ENCODE data around the gene ALDH1L1.

DNA sequence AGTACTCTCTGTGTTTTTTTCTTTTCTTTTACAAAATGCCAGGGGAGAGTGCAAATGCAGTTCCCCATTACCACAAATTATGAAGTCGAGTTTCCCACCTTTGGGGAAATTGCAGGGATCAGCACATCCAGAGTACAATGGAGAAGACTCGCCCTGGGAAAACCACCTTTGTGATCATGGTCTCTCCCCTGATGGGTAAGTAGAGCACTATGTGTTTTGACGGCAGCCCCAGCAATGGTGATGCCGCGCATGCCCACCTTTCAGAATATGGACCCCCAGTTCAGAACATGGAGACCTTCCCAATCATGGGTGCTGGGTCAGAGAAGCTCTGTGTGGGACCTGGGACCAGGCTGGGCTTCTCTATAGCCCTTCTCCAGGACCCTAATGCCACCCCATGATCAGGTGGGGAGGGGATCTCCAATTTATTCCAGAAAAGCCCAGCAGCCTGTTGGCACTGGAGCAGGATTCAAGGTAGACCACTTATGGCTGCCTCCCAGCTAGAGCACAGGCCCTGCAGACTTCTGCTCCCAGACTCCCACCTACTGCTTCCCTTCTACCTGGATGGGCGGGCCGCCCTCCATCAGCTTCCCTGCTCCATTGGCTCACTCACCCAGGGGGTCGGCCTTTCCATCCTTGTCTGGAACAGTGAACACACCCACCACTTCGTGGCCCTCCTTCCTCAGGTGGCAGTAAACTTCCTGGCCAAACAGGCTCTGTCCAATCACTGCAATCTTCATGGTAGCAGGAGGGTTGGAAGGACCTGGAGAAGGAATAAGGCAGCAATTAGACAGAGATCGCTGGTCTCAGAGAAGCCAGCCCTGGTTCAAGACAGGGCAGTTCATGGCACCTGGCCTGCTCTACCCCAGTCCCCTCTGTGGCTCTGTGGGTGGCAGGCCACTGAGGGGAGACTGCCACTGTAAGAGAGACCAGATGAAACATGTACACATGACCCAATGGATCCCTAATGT, 19.9 kb downstream of the ALDH1L1 start:
- no peak for TF ChIP-seq FOXM1 (IDR thresholded peaks at IDR 0.05; ENCODE audit: borderline replicate concordance)
- no peak for TF ChIP-seq TARDBP (IDR thresholded peaks at IDR 0.05)
- no peak for TF ChIP-seq HDGF (IDR thresholded peaks at IDR 0.05; ENCODE audit: borderline replicate concordance)
- no peak for TF ChIP-seq PKNOX1 (IDR thresholded peaks at IDR 0.05)
- no peak for TF ChIP-seq L3MBTL2 (conservative IDR thresholded peaks at IDR 0.05)
- no peak for TF ChIP-seq FOXK2 (IDR thresholded peaks at IDR 0.05)
- no peak for TF ChIP-seq ELF4 (IDR thresholded peaks at IDR 0.05)
- no peak for TF ChIP-seq LEF1 (IDR thresholded peaks at IDR 0.05; ENCODE audit: borderline replicate concordance)
- no peak for TF ChIP-seq SP1 (IDR thresholded peaks at IDR 0.05)
- no peak for TF ChIP-seq ARNT (IDR thresholded peaks at IDR 0.05)
- no peak for TF ChIP-seq SUZ12 (IDR thresholded peaks at IDR 0.05)
- no peak for TF ChIP-seq NFRKB (IDR thresholded peaks at IDR 0.05)
- no peak for TF ChIP-seq BHLHE40 (IDR thresholded peaks at IDR 0.05; ENCODE audit: borderline replicate concordance)

All from HEK293T (cell line).